ACC112 (cell line): ENCODE data around the gene SLC25A51.
A peak's percentile ranks its signal among the peaks of the same experiment; 100 is the strongest.

Source experiments
- H2AFZ ChIP-seq: fragments of 200-600 bp; sonication (generic); one replicate; pipeline ENCODE4 v1.6.0; 2017; ENCODE audit warnings: antibody characterized with exemption, low read length; ENCODE audit not compliant: unreplicated experiment
- H3K27ac ChIP-seq: fragments of 200-600 bp; sonication (generic); 2 replicates; pipeline ENCODE4 v1.5.1; 2014; ENCODE audit warnings: low read depth, mild to moderate bottlenecking, antibody characterized with exemption, low read length, moderate library complexity
- H3K27me3 ChIP-seq: fragments of 200-600 bp; sonication (generic); 2 replicates; pipeline ENCODE4 v1.6.1; 2014; ENCODE audit warnings: mild to moderate bottlenecking, antibody characterized with exemption, low read length, moderate library complexity, mixed read lengths; ENCODE audit not compliant: insufficient read depth
- H3K36me3 ChIP-seq: fragments of 200-600 bp; sonication (generic); 2 replicates; pipeline ENCODE4 v1.6.1; 2016; ENCODE audit warnings: mild to moderate bottlenecking, antibody characterized with exemption, low read length, moderate library complexity, mixed read lengths; ENCODE audit not compliant: insufficient read depth
- H3K4me1 ChIP-seq: fragments of 200-600 bp; sonication (generic); one replicate; pipeline ENCODE4 v1.6.1; 2016; ENCODE audit warnings: low read length, mixed read lengths; ENCODE audit not compliant: insufficient read depth, unreplicated experiment, control insufficient read depth
- H3K4me3 ChIP-seq: fragments of 200-600 bp; sonication (generic); 2 replicates; pipeline ENCODE4 v1.5.1; 2014; ENCODE audit warnings: mild to moderate bottlenecking, low read depth, low read length
- H3K79me2 ChIP-seq: fragments of 200-600 bp; sonication (generic); one replicate; pipeline ENCODE4 v1.6.0; 2016; ENCODE audit warnings: low read length; ENCODE audit not compliant: control insufficient read depth, unreplicated experiment, insufficient read depth

SLC25A51 gene

GRCh38 chr9:37946041-37946440, 42.1 kb upstream of the SLC25A51 start:
- Histone ChIP-seq H3K36me3 (peaks cover 6% of the 10 kb centered on the region; the same call in 1 of the 2 replicates), H3K27ac (no peak overlapping the region)

GRCh38 chr9:37944671-37945481, 40.9 kb upstream of the SLC25A51 start:
- Histone ChIP-seq H3K79me2 (no peaks in the 10 kb centered on the region), H3K4me3 (no peak overlapping the region), H3K36me3 (peaks cover 4% of the 10 kb centered on the region; the same call in 1 of the 2 replicates), H3K27me3 (no peaks in the 10 kb centered on the region), H3K27ac (peak overlapping the region; percentile 79), H3K4me1 (peaks cover 53% of the 10 kb centered on the region), H2AFZ (no peak overlapping the region)

More at GRCh38 chr9:37946041-37946440, 42.1 kb upstream of the SLC25A51 start:
- Histone ChIP-seq H3K4me1 (peaks cover 52% of the 10 kb centered on the region), H3K27me3 (no peaks in the 10 kb centered on the region), H3K4me3 (no peak overlapping the region), H2AFZ (no peak overlapping the region), H3K79me2 (no peaks in the 10 kb centered on the region)

- peak overlapping the region; percentile 79 for H3K27ac ChIP-seq
- no peak overlapping the region for H2AFZ ChIP-seq
Observed at GRCh38 chr9:37944266-37944650, 40.3 kb upstream of the SLC25A51 start.

GRCh38 chr9:37943345-37944265, 39.7 kb upstream of the SLC25A51 start:
- H3K27me3 ChIP-seq, result no peaks in the 10 kb centered on the region
- peaks cover 4% of the 10 kb centered on the region; the same call in 1 of the 2 replicates for H3K36me3 ChIP-seq
- peaks cover 60% of the 10 kb centered on the region for H3K4me1 ChIP-seq
- H3K79me2 ChIP-seq, result no peaks in the 10 kb centered on the region
- H3K27ac ChIP-seq, result peak overlapping the region; percentile 79
- no peak overlapping the region for H2AFZ ChIP-seq
- H3K4me3 ChIP-seq, result 0 out of 2 replicates have a peak overlapping the region, but pooled peaks have one; percentile 2

More at GRCh38 chr9:37944266-37944650, 40.3 kb upstream of the SLC25A51 start:
- 0 out of 2 replicates have a peak overlapping the region, but pooled peaks have one; percentile 2 for H3K4me3 ChIP-seq
- H3K36me3 ChIP-seq, result peaks cover 4% of the 10 kb centered on the region; the same call in 1 of the 2 replicates
- no peaks in the 10 kb centered on the region for H3K79me2 ChIP-seq
- H3K27me3 ChIP-seq, result no peaks in the 10 kb centered on the region
- peaks cover 53% of the 10 kb centered on the region for H3K4me1 ChIP-seq

- peak overlapping the region; percentile 79 for H3K27ac ChIP-seq
- no peaks in the 10 kb centered on the region for H3K79me2 ChIP-seq
- no peak overlapping the region for H3K4me3 ChIP-seq
- H2AFZ ChIP-seq, result no peak overlapping the region
- H3K27me3 ChIP-seq, result no peaks in the 10 kb centered on the region
- H3K36me3 ChIP-seq, result no peaks in the 10 kb centered on the region; the same call in 1 of the 2 replicates
- H3K4me1 ChIP-seq, result peaks cover 68% of the 10 kb centered on the region
Observed at GRCh38 chr9:37942621-37943344, 38.9 kb upstream of the SLC25A51 start.

GRCh38 chr9:37941253-37941652, 37.3 kb upstream of the SLC25A51 start:
- Histone ChIP-seq H3K27me3 (no peaks in the 10 kb centered on the region), H3K36me3 (no peaks in the 10 kb centered on the region), H2AFZ (no peak overlapping the region), H3K27ac (no peak overlapping the region), H3K4me1 (peaks cover 83% of the 10 kb centered on the region), H3K4me3 (no peak overlapping the region), H3K79me2 (no peaks in the 10 kb centered on the region)

GRCh38 chr9:37939575-37940095, 35.7 kb upstream of the SLC25A51 start:
- Histone ChIP-seq H3K36me3 (no peaks in the 10 kb centered on the region), H3K27ac (peak overlapping the region; percentile 61), H3K4me3 (no peak overlapping the region), H2AFZ (no peak overlapping the region), H3K4me1 (peaks cover 70% of the 10 kb centered on the region), H3K27me3 (no peaks in the 10 kb centered on the region), H3K79me2 (no peaks in the 10 kb centered on the region)

GRCh38 chr9:37938121-37938891, 34.4 kb upstream of the SLC25A51 start:
- H3K79me2 ChIP-seq, result no peaks in the 10 kb centered on the region
- H3K4me1 ChIP-seq, result peaks cover 57% of the 10 kb centered on the region
- H3K4me3 ChIP-seq, result no peak overlapping the region
- no peaks in the 10 kb centered on the region for H3K36me3 ChIP-seq
- peak overlapping the region; percentile 61 for H3K27ac ChIP-seq
- no peak overlapping the region for H2AFZ ChIP-seq
- H3K27me3 ChIP-seq, result no peaks in the 10 kb centered on the region

GRCh38 chr9:37937366-37937765, 33.4 kb upstream of the SLC25A51 start:
- peak overlapping the region; percentile 61 for H3K27ac ChIP-seq
- no peaks in the 10 kb centered on the region for H3K27me3 ChIP-seq
- peaks cover 47% of the 10 kb centered on the region for H3K4me1 ChIP-seq
- H3K4me3 ChIP-seq, result no peak overlapping the region
- H2AFZ ChIP-seq, result no peak overlapping the region
- no peaks in the 10 kb centered on the region for H3K79me2 ChIP-seq
- no peaks in the 10 kb centered on the region for H3K36me3 ChIP-seq
